ENCODE results near the gene KCP.

The KCP gene

GRCh38 chr7:128829391-128830166 is 80.9 kb downstream of the KCP start:
- no peak for DNase-seq (ENCODE audit: low read depth in 2 of 3, low spot score in 1 of 3)

- DNase-seq (ENCODE audit: low read depth in 2 of 3, low spot score in 1 of 3) = no peak
Observed at GRCh38 chr7:128827971-128828711, 82.4 kb downstream of the KCP start.

- no peak for DNase-seq (ENCODE audit: low read depth in 2 of 3, low spot score in 1 of 3)
Observed at GRCh38 chr7:128827248-128827958, 83.1 kb downstream of the KCP start.

GRCh38 chr7:128826916-128827247 is 83.6 kb downstream of the KCP start:
- DNase-seq (ENCODE audit: low read depth in 2 of 3, low spot score in 1 of 3) = no peak
